ENCODE data around the gene HLA-B.

- TF ChIP-seq CTCF (IDR thresholded peaks at IDR 0.05; ENCODE audit: low read depth, low read length, poor library complexity, severe bottlenecking) (no peak), EZH2phosphoT487 (IDR thresholded peaks at IDR 0.05; ENCODE audit: borderline replicate concordance, low read length) (no peak)
Observed at GRCh38 chr6:31365864-31366263, 8.9 kb upstream of the HLA-B start.

All from DOHH2 (cell line).